AG08396 (cell line): Measurements from ENCODE around the gene CCDC192.

Experiments used
- DNase-seq: peaks from one replicate; pipeline ENCODE4 v3.0.0; 2012; ENCODE audit warnings: low spot score, mixed read lengths

Gene CCDC192

DNA sequence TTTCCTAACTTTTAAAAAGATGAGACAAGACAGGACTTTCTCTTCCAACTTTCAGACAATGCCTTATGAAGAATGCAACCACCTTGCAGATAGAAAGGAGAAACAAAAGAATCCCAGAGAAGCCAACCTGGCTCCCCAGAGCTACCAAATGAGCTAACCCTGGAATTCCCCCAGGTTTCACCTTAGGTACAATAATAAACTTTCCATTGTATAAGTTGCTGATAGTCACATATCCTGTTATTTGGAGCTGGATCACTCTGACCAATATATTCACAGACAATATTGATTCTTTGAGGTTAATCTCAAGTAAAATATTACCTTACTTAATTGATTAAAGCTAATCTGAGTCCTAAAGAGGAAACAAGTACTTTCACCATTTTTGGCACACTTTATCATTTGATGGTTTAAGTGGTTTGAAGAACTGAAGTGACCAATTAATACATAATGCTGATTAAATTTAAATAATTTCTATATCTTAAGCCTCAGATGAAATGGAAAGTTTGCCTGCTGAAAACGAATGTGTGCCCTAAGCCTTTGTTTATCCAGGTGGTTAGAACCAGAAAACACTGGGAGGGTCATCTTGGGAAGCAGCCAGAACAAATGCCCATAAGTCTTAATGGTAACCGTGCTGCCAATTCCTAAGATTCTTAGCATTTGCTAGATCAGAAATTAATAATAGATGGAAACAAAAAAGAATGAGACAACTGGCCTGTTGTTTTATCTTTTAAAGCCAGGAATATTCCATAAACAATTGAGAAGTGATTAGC is 220.8 kb downstream of the CCDC192 start:
- no peak for DNase-seq

DNA sequence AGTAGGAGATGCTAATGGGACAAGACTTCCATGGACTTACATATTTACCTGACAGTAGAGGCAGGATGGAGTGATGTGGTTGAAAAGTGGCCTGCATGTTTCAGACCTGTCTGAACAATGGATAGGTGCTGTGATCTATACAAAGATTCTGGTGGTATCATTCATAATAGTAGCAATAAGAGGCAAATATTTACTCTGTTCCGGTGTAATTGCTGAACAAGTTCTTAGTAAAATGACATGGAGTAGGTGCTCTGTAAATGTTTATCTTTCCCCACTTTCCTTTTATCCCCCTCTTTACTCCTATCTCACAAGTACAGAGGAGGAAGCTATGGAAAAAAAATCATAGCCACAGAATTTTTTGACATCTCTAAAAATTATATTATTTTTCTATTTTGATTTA is 221.4 kb downstream of the CCDC192 start:
- no peak for DNase-seq

DNA sequence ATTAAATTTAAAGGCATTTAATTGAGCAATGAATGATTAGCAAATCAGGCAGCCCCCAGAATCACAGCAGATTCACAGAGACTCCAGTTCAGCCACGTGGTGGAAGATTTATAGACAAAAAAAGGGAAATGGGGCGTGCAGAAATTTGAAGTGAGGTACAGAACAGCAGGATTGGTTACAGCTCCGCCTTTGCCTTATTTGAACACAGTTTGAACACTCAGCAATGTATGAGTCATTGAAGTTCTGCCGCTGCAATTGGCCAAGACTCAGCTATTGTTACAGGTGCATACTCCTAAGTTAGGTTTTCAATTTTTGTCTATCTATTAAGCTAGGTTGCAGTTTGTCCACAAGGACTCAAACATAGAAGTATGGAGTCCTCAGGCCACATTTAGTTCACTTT is 222.7 kb downstream of the CCDC192 start:
- DNase-seq, result no peak

DNA sequence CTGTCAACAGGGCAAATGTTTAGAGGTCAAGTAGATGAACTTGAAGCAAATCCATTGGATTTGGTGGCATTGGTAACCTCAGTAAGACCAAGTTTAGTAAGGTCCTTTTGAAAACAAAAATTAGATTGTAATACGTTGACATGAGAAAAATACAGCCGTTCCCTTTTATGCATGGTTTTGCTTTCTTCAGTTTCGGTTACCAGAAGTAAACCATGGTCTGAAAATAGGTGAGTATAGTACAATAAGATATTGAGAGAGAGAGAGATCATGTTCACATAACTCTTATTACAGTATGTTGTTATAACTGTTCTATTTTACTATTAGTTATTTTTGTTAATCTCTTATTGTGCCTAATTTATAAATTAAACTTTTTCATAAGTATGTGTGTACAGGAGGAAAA is 223.8 kb downstream of the CCDC192 start:
- no peak for DNase-seq

DNA sequence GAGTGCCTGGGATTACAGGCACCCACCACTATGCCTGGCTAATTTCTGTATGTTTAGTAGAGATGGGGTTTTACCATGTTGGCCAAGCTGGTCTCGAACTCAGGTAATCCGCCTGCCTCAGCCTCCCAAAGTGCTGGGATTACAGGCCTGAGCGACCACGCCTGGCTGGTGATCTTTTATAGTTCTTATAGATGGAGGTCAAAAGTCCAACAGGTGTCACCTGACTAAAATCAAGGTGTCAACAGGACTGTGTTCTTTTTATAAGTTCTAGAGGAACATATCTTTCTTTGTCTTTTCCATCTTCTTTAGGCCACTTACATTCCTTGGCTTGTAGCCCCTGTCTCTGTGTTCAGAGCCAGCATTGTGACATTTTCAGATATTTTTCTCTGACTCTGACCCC is 224.9 kb downstream of the CCDC192 start:
- no peak for DNase-seq

DNA sequence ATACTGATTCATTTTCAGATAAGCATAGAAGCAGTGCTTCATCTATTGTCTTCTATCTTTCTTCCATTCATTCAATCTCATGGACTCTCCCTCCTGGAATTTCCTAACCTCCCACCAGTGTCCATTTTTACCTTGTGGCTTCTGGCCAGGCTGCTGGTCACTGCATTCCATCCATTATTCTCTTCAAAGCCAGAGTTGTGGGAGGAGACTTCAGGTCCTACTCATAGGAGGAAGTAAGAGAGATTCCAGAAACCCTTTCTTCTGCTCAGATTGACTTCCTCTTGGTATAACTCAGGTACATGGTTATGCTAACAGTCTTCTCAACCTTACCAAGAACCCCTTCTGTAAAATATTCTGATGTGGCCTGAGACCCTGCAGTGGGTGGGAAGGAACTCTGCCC is 227.1 kb downstream of the CCDC192 start:
- DNase-seq, result peak; percentile 32

DNA sequence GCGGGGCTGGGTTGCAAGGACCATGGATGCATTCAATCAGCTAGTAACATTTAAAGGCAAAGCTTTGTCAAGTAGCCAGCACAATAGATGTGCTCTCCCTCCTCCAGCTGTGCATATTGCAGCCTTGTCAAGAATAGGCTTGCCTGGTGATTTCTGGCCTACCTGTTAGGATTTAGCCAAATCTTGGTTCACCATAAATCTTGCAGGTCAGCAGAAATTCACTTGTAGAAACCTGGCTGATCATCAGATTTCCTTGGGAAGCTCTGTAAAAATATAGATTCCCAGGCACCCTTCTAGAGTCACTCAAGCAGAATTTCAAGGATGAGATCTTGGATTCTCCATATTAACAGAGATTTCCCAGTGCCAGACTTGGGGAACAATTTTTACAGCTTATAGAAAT is 228.2 kb downstream of the CCDC192 start:
- DNase-seq, result no peak

DNA sequence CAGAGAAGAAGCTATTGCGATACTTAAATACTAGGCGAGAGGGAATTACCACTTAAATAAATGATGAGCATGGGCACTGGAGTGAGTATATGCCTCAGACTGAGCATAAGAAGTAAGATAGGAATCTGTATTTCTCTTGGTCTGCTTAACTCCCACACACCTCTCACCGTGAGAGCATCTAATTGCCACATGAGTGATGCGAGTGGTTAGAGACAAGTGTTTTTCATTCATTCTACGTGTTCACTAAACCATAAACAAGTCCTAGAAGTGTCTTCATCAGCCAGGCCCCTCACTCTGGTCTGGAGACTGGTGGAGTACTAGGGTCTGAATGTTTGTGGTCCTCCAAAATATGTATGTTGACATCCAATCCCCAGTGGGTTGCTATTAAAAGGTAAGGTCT is 230.2 kb downstream of the CCDC192 start:
- DNase-seq, result no peak

DNA sequence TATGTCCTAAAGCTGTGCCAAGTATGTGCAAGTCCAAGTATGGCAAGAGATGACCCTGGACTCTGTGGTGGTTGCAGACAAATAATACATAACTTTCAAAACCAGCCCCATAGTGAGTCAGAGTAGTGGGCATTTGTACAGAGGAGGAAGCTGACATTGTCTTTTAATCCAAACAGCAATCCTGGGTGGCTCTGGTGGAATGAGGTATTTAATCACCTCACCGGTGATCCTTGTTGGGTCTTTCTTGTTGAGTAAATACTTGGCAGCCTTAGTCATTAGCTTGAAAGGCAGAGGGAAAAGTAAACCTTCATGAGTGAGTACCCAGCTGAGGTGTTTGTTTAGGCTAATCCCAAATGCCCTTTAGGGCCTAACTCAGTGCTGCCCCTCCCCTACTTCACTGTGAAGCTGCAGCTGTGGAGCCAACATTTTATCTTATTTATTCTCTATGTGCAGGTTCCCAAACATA is 231.6 kb downstream of the CCDC192 start:
- peak; percentile 29 for DNase-seq

DNA sequence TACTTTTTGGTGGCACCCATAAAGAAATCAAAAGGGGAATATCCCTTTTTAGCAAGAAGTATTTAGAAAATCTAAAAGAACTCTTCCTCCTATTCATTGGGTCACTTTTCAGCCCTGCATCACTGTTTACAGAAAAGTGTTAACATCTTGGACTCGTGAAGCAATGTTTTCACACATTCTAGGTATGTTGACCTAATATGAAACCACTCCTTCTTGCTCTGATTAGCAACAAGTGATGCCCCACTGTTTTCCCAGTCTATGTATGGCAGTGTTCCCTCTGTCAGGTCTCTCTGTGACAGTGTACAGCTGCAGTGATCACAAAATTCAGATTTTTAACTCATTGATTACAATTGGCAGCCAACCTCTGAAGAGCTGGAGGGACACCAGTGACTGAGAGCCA is 232.2 kb downstream of the CCDC192 start:
- no peak for DNase-seq

DNA sequence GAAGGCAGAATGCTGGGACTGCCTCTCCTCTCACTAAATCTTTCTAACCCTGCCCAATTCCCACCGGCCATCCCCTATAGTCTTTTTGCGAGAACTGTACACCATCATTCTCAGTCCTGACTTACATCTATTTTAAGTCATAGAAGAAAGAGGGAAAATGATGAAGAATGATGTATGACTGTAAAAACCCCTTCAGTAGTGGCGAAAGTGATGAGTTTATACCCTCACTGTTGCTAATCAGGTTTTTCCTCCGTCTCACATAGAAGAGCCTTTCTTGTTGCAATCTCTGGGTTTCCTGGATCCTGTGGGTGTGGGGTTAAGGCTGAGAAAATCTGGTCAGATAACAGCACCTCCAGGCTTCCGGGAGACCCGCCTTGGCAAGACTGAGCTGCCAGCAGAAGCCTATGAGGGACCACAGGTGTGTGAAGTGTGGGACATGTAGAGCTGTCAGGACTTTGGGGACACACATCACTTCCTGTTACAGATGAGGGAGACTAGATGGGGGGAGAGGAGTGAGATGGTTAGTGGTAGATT is 233.3 kb downstream of the CCDC192 start:
- no peak for DNase-seq

DNA sequence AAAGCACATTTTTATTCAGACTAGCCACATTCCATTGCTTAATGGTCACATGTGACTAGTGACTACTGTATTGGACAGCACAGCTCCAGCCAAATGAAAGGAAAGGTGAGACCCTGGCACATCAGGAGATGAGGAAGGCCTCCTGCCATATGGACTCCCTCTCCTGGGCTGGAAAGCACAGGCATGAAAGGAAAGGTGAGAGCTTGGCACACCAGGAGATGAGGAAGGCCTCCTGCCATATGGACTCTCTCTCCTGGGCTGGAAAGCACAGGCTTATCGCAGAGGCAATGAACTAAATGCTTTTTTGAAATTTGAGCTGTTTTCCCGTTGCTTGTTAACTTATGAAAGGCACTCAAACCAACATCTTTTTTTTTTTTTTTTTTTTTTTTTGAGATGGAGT is 235.6 kb downstream of the CCDC192 start:
- no peak for DNase-seq

DNA sequence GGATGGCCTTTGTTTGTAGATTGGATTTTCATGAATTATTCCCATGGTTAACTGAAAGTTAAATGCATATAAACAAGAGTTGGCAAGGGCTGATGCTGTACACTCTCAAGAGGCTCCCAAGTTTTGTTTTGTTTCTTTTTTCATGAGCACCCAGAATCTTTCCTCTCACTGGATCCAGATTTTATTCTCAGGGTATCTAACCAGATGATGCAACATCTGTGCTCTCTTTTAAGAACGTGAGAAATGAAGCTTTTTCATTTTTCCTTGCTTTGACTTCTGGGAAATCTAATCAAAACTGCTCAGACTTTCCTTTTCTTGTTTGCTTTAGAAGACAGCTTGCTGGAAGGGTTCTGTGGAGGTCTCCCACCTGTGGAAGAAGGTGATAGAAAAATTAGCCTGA is 237.7 kb downstream of the CCDC192 start:
- DNase-seq, result no peak

DNA sequence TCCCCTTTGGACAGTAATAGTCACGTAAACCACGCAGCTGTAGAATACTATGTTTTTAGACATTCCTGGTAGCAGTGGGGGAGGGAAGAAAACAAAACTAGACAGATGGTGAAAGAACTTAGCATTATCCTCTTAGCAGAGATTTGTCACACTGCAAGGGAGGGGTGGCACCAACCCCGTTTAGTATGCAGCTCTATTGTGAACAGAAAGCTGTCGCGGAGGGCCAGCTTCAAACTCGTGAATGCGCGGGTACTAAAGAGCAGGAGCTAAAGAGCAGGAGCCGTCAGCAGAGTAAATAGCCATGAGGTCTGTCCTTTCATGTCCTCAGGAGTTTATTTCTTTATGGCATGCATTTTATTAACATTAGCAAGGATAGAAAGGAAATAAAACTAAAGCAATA is 238.5 kb downstream of the CCDC192 start:
- no peak for DNase-seq

DNA sequence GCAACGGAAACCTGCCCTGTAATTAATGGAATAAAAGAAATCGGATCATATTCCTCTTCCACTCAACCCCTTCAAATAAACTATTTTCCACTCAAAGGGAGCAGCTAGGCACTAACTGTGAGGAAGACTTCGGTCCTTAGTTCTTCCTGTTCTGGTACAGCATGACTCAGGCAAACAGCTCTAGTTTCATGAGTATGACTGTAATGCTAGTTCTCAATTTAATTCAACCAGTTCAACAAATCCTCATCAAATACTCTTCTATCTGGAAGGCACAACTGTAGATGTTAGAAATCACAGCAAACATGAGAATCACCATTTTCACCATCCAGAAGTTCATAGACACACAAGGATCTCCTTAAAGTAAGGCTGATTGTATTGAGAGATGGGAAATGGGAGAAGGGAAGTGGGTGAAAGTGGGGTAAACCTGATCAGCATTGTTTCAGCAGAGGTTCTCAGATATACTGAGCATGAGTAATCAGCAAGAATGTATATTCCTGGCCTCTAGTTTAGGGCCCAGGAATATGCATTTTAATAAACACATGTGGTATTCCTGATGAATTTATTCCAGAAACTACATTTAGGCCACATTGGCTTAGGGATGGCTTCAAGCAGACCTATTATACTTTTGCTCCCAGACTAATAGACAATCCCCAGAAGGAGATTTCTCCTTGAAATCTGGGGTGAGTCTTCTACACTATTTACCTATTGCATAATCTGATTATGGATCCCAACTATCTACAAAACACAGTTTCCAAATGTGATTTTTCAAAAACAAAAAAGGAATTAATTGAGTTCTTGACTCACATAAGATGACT is 239.3 kb downstream of the CCDC192 start:
- no peak for DNase-seq

DNA sequence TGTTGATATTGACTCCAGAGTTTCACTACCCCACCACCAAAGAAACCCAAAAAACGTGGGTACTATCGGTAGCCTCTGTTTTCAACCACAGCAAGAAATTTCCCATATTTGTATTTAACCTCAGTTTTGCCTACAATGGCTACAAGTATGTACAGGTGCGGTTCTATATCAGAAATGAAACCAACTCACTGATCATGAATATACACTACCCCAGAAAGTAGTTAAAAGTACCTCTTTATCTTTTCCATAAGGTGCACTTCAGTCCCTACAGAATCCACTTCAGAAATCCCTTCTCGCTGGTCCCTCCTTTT is 239.8 kb downstream of the CCDC192 start:
- DNase-seq, result no peak

DNA sequence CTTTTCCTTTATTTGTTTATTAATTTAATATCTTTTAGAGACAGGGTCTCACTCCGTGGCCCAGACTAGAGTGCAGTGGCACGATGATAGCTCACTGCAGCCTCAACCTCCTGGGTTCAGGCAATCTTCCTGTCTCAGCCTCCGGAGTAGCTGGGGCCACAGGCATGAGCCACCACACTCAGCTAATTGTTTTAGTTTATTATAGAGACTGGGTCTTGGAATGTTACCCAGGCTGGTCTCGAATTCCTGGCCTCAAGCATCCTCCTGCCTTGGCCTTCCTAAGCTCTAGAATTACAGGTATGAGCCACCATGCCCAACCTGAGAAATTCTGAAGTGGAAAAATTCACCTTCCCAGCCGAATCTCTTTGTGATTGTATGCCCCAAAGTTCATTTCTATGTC is 240.9 kb downstream of the CCDC192 start:
- no peak for DNase-seq

DNA sequence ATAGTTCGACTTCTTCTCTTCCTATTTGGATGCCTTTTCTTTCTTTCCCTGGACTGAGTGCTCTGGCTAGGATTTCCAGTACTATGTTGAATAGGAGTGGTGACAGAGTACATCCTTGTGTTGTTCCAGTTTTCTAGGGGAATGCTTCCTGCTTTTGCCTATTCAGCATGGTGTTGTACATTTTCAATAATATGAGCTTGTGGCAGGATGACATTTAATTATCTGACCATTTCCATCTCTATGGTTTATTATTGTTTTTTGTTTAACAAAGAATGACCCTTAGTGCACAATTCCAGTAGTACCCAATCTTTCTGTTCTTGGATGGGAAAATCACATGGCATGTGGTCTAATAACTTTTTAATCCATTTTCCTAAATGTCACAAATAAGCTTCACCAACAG is 244.8 kb downstream of the CCDC192 start:
- no peak for DNase-seq

DNA sequence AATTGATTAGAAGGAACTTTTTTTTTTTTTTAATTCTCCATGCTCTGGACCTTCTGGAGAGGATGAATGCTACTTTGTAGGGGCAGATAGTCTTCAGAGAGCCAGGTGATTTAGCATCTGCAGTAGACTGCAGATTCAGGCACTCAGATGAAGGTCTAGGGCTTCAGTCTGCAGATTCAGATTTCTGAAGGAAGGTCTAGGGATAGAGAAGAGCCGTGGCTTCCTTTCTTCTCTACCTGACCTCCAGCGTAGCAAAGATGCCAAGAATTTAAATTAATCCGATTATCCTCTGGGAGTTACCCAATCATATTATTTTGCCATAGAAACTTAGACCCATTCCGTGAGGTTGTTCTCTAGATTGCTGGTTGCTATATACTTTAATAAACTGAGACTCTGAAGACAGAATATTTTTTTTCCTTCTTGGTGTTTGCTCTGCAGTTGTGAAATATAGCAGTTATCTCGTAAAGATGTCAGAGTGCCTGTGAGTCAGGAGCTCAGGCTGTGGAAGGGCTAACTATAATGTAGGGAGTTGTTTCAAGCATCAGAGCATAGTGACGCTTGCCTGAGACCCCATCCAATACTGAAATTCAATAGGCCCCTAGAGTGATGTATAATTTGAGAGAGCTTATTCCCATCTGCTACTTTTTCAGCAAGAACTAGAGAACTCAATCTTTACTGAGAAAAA is 247.7 kb downstream of the CCDC192 start:
- DNase-seq, result no peak

DNA sequence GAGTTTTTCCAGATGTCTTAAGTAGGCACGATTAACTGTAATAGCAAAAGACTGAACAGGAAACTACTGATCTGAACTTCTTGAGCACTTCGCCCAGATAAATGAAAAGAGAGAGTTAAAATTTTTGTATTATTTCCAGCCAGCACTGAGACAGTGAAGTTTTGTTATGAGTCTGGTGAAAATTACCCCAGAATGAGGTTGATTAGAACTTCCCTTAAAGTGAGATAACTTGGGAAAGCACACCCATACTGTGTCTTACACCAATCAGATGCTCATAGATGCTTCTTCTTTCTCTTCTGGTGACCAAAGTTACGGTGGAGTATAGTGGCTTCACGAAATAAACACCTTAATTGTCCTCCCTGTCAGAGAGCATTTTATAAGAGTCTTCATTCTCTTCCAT is 248.6 kb downstream of the CCDC192 start:
- DNase-seq, result no peak

DNA sequence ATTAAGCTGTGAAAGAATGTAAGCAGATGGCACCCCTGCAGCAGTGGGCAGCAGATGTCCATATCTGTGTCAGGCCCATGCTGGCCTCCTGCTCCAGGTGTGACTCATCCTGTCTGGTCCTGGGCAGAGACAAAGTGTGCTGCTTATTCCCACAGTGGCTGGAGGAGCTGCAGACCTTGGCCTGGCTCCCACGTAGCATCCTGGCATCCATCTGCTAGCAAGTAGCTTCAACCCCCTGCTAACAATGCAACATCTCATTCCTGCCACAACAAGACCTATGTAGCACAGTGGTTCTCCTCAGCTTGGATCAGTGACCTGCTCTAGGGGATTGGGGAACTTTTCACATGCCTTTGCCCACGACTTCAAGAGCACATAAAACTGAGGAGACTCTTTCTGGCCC is 254.0 kb downstream of the CCDC192 start:
- DNase-seq, result peak; percentile 29

DNA sequence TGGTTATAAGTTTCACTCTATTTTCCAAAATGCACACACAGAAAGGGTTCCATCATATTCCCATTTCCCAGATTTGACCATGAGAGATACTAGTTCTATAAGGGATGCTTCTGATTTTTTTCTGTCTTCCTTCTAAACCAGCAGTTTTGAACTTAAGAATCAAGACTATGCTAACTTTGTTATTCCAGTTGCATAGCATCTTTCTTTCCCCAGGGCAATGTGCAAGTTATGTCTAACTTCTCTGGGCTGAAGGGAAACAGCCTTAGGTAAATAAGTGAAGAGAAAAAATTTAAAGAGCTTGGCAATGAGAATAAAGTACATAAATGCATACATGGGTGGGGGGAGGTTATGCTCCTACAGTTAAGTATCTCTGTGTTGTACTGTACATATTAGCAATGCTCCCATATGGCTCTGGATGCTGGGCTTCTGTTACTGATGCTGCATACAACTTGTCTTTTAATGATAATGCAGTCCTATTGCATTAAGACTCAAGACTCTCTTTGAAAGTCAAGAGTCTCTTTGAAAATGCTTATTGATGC is 254.6 kb downstream of the CCDC192 start:
- no peak for DNase-seq
